Activated B cell treated with CpG ODN at 0.5 μM for 24 hours (primary cell): ENCODE data around the gene LIMS4. TPM values are rescaled to one million over a fixed set of nuclear protein-coding genes. Genes with fewer than 3 reads are reported as not detected.
"Not testable (repeated sequence)": the region's sequence is repeated elsewhere in the genome, so short reads cannot be mapped to it uniquely, and the experiment has no call there.

Source experiments
- ATAC-seq: fragments of 200-7000 bp; cut with Tn5 transposase; one replicate; pipeline ENCODE4 v1.10.0; 2021; ENCODE audit warnings: low read depth, mild to moderate bottlenecking, moderate library complexity
- CTCF ChIA-PET: fragments of 350-600 bp; sonication (Branson Sonifier 250); formaldehyde crosslinking; loops from one replicate; lab custom pipeline; 2021; ENCODE audit warnings: antibody characterized with exemption; lab: Charles Lee
- POLR2A ChIA-PET: fragments of 350-600 bp; sonication (Branson Sonifier 250); formaldehyde crosslinking; loops from one replicate; lab custom pipeline; 2021; ENCODE audit warnings: antibody characterized with exemption; lab: Charles Lee
- DNase-seq: peaks from one replicate; pipeline ENCODE4 v3.0.0; 2022
- H3K27ac Mint-ChIP-seq: one replicate; pipeline ENCODE4 v1.8.0; 2020; ENCODE audit warnings: mixed read lengths
- H3K27me3 Mint-ChIP-seq: one replicate; pipeline ENCODE4 v1.8.0; 2021; ENCODE audit warnings: mixed read lengths
- H3K36me3 Mint-ChIP-seq: one replicate; pipeline ENCODE4 v1.8.0; 2021; ENCODE audit warnings: low read depth, mixed read lengths
- H3K4me1 Mint-ChIP-seq: one replicate; pipeline ENCODE4 v1.8.0; 2021; ENCODE audit warnings: mixed read lengths
- H3K4me3 Mint-ChIP-seq: one replicate; pipeline ENCODE4 v1.8.0; 2020; ENCODE audit warnings: mild to moderate bottlenecking, mixed read lengths
- H3K9me3 Mint-ChIP-seq: one replicate; pipeline ENCODE4 v1.8.0; 2020; ENCODE audit warnings: mixed read lengths
- intact Hi-C: fragments of 100-400 bp; cut with micrococcal nuclease; formaldehyde crosslinking; loops from one replicate; pipeline ENCODE4 v1.15.1; 2024
- total RNA-seq: library from RNA; stranded (reverse); gene quantifications from 2 replicates; pipeline ENCODE4 v1.2.3, GENCODE V29; 2022

LIMS4 gene
- total RNA-seq, 1 donor from 2014 or later, result 0.47 TPM

DNA sequence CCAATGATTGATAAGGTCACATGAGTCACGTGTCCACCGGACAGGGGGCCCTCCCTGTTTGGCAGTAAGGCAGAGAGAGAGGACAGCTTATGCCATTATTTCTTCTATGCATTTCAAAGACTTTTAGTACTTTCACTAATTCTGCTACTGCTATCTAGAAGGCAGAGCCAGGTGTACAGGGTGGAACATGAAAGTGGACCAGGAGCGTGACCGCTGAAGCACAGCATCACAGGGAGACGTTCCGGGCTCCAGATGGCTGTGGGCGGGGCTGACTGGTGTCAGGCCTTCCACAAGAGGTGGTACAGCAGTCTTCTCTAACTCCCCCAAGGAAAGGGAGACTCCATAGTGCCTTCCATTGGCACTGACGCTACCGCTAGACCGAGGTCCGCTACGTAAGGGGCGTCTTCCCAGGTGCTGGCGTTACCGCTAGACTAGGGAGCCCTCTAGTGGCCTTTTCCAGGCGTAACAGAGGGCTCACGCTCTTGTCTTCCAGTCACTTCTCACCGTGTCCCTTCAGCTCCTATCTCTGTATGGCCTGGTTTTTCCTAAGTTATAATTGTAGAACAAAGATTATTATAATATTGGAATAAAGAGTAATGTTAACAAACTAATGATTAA is 71.5 kb downstream of the LIMS4 start:
- H3K4me1 Mint-ChIP-seq, CTCF ChIA-PET, DNase-seq, H3K27ac Mint-ChIP-seq, H3K27me3 Mint-ChIP-seq, POLR2A ChIA-PET, H3K4me3 Mint-ChIP-seq, intact Hi-C loops, H3K36me3 Mint-ChIP-seq, H3K9me3 Mint-ChIP-seq: not testable (repeated sequence)
- peak; percentile 79 for ATAC-seq

GRCh38 chr2:110399378-110399777 is 73.2 kb downstream of the LIMS4 start:
- H3K9me3 Mint-ChIP-seq, H3K27ac Mint-ChIP-seq, ATAC-seq, H3K27me3 Mint-ChIP-seq, intact Hi-C loops, CTCF ChIA-PET, DNase-seq, H3K4me3 Mint-ChIP-seq, H3K4me1 Mint-ChIP-seq, POLR2A ChIA-PET, H3K36me3 Mint-ChIP-seq: not testable (repeated sequence)

- H3K27me3 Mint-ChIP-seq, ATAC-seq, CTCF ChIA-PET: not testable (repeated sequence)
Measured at GRCh38 chr2:110395990-110396389, 76.6 kb downstream of the LIMS4 start.

More at GRCh38 chr2:110395990-110396389, 76.6 kb downstream of the LIMS4 start:
- H3K4me1 Mint-ChIP-seq, DNase-seq, H3K9me3 Mint-ChIP-seq, POLR2A ChIA-PET, intact Hi-C loops, H3K4me3 Mint-ChIP-seq, H3K27ac Mint-ChIP-seq, H3K36me3 Mint-ChIP-seq: not testable (repeated sequence)

Other genes with a start within 250 kb of the LIMS4 start
- gene RGPD6, start 104.4 kb upstream of the LIMS4 start, total RNA-seq, result 18.4 and 28.3 TPM in 2 replicates
- gene BUB1, start 205.2 kb upstream of the LIMS4 start, total RNA-seq, result 5.9 and 6.2 TPM in 2 replicates